PC-3 (cell line): ENCODE measurements around the gene OGFOD3. TPM values are rescaled to one million over a fixed set of nuclear protein-coding genes. Genes with fewer than 3 reads are reported as not detected.
A peak's percentile ranks its signal among the peaks of the same experiment; 100 is the strongest.

Experiments
- ATAC-seq: fragments of 200-7000 bp; cut with Tn5 transposase; 2 replicates; pipeline ENCODE4 v1.9.1; 2020; ENCODE audit warnings: mild to moderate bottlenecking, moderate library complexity
- BruUV-seq: library from RNA; stranded (reverse); fragments of 400-500 nt; replicated peaks from 2 replicates; lab custom pipeline; 2021; lab: Mats Ljungman, UMichigan
- CTCF ChIA-PET: fragments of 300-600 bp; sonication (Branson Sonifier 250); formaldehyde crosslinking; loops from one replicate; lab custom pipeline; 2022; ENCODE audit warnings: antibody characterized with exemption; lab: Charles Lee
- POLR2A ChIA-PET: fragments of 300-600 bp; sonication (Branson Sonifier 250); formaldehyde crosslinking; loops from one replicate; lab custom pipeline; 2022; ENCODE audit warnings: antibody characterized with exemption; ENCODE audit not compliant: unreplicated experiment; lab: Charles Lee
- DNase-seq: peaks from one replicate; pipeline ENCODE4 v3.0.0-alpha.2; 2015
- H2AFZ ChIP-seq: fragments of 300-600 bp; sonication (generic); 2 replicates; pipeline ENCODE4 v1.6.0; 2016; ENCODE audit warnings: antibody characterized with exemption, low read length
- H3F3A ChIP-seq: fragments of 300-600 bp; sonication (generic); one replicate; pipeline ENCODE4 v1.6.0; 2017; ENCODE audit warnings: antibody characterized with exemption, low read length, control low read depth, mild to moderate bottlenecking; ENCODE audit not compliant: unreplicated experiment
- H3K27ac ChIP-seq: fragments of 300-600 bp; sonication (generic); 2 replicates; pipeline ENCODE4 v1.5.1; 2016; ENCODE audit warnings: mild to moderate bottlenecking, low read length
- H3K27me3 ChIP-seq: fragments of 300-600 bp; sonication (generic); 2 replicates; pipeline ENCODE4 v1.6.1; 2016; ENCODE audit warnings: low read length, mixed read lengths
- H3K36me3 ChIP-seq: fragments of 300-600 bp; sonication (generic); 2 replicates; pipeline ENCODE4 v1.6.1; 2016; ENCODE audit warnings: low read depth, mixed run types, low read length, mixed read lengths
- H3K4me1 ChIP-seq: fragments of 300-600 bp; sonication (generic); 2 replicates; pipeline ENCODE4 v1.5.1; 2016; ENCODE audit warnings: low read length; ENCODE audit not compliant: insufficient read depth
- H3K4me2 ChIP-seq: fragments of 300-600 bp; sonication (generic); 2 replicates; pipeline ENCODE4 v1.6.0; 2016; ENCODE audit warnings: low read length
- H3K4me3 ChIP-seq: fragments of 300-600 bp; sonication (generic); 2 replicates; pipeline ENCODE4 v1.5.1; 2016; ENCODE audit warnings: mild to moderate bottlenecking, low read length, mixed read lengths
- H3K79me2 ChIP-seq: fragments of 300-600 bp; sonication (generic); 2 replicates; pipeline ENCODE4 v1.6.1; 2017; ENCODE audit warnings: low read length, mixed read lengths
- H3K9ac ChIP-seq: fragments of 300-600 bp; sonication (generic); 2 replicates; pipeline ENCODE4 v1.6.0; 2016; ENCODE audit warnings: mild to moderate bottlenecking, low read length
- H3K9me2 ChIP-seq: fragments of 300-600 bp; sonication (generic); replicated peaks from 2 replicates; pipeline ENCODE4 v1.6.1; 2016; ENCODE audit warnings: mixed run types, low read length, mixed read lengths
- H3K9me3 ChIP-seq: fragments of 300-600 bp; sonication (generic); 2 replicates; pipeline ENCODE4 v1.6.1; 2016; ENCODE audit warnings: low read length, mixed read lengths
- H4K20me1 ChIP-seq: fragments of 300-600 bp; sonication (generic); 2 replicates; pipeline ENCODE4 v1.6.1; 2016; ENCODE audit warnings: low read length, mixed read lengths
- CTCF ChIP-seq: fragments of 300-600 bp; sonication (generic); conservative IDR thresholded peaks from 2 replicates; pipeline ENCODE4 v1.5.1; 2017; ENCODE audit warnings: antibody characterized with exemption, low read depth, mild to moderate bottlenecking, low read length
- EZH2 ChIP-seq: fragments of 300-600 bp; sonication (generic); IDR thresholded peaks from one replicate; pipeline ENCODE4 v1.6.1; 2017; ENCODE audit warnings: antibody characterized with exemption, mild to moderate bottlenecking, low read length; ENCODE audit not compliant: unreplicated experiment
- EZH2phosphoT487 ChIP-seq: fragments of 300-600 bp; sonication (generic); IDR thresholded peaks from 2 replicates; pipeline ENCODE4 v1.6.1; 2018; ENCODE audit warnings: mild to moderate bottlenecking, antibody characterized with exemption, low read length, borderline replicate concordance
- intact Hi-C: fragments of 100-400 bp; cut with micrococcal nuclease; formaldehyde crosslinking; loops from 2 replicates; pipeline ENCODE4 v1.9.0; 2023
- total RNA-seq: library from RNA; depleted of rRNA; stranded (reverse); fragments of >200 nt; gene quantifications from 2 replicates; pipeline ENCODE4 v1.2.3, GENCODE V29; 2014

The OGFOD3 gene
- total RNA-seq, 1 experiment from 2014 or later, result 56.1 TPM

GRCh38 chr17:82396601-82397435, 21.6 kb downstream of the OGFOD3 start:
- Histone ChIP-seq H3K9me3 (no peaks in the 10 kb centered on the region), H3K79me2 (no peaks in the 10 kb centered on the region), H3F3A (no peaks in the 10 kb centered on the region), H4K20me1 (no peaks in the 10 kb centered on the region), H2AFZ (no peak overlapping the region), H3K4me3 (no peak overlapping the region), H3K36me3 (peaks cover 2% of the 10 kb centered on the region; the same call in 1 of the 2 replicates), H3K9me2 (no peaks in the 10 kb centered on the region), H3K27me3 (no peaks in the 10 kb centered on the region), H3K4me2 (no peak overlapping the region), H3K9ac (no peak overlapping the region), H3K4me1 (no peaks in the 10 kb centered on the region), H3K27ac (no peak overlapping the region)
- no TSS peak for BruUV-seq
- TF ChIP-seq EZH2 (no peak), CTCF (no peak), EZH2phosphoT487 (no peak)
- intact Hi-C loops, result no loop called here
- CTCF ChIA-PET, result no interaction called here
- ATAC-seq (peak; percentile 64), DNase-seq (no peak)
- POLR2A ChIA-PET, result no interaction called here

GRCh38 chr17:82394278-82394677, 24.1 kb downstream of the OGFOD3 start:
- no peak overlapping the region for H3K9ac ChIP-seq

More at GRCh38 chr17:82394278-82394677, 24.1 kb downstream of the OGFOD3 start:
- ChIA-PET CTCF (no interaction called here), POLR2A (no interaction called here)
- Histone ChIP-seq H3K4me2 (no peak overlapping the region), H3K9me3 (no peaks in the 10 kb centered on the region), H3K36me3 (no peaks in the 10 kb centered on the region; the same call in 1 of the 2 replicates), H3K27me3 (no peaks in the 10 kb centered on the region), H3K79me2 (no peaks in the 10 kb centered on the region), H3K4me3 (no peak overlapping the region), H2AFZ (no peak overlapping the region), H3K27ac (no peak overlapping the region), H3K4me1 (no peaks in the 10 kb centered on the region), H4K20me1 (no peaks in the 10 kb centered on the region), H3K9me2 (no peaks in the 10 kb centered on the region), H3F3A (no peaks in the 10 kb centered on the region)
- BruUV-seq, result no TSS peak
- intact Hi-C loops, result no loop called here
- ATAC-seq, result no peak
- TF ChIP-seq EZH2, result no peak
- TF ChIP-seq EZH2phosphoT487, result no peak
- no peak for TF ChIP-seq CTCF
- no peak for DNase-seq
